ENCODE data around the gene NAB2. TPM values are rescaled to one million over a fixed set of nuclear protein-coding genes. Genes with fewer than 3 reads are reported as not detected.
"Not testable (repeated sequence)": the region's sequence is repeated elsewhere in the genome, so short reads cannot be mapped to it uniquely, and the experiment has no call there.

Gene NAB2
- total RNA-seq, 2 donors from 2014 or later: 4.0 to 5.0 TPM

DNA sequence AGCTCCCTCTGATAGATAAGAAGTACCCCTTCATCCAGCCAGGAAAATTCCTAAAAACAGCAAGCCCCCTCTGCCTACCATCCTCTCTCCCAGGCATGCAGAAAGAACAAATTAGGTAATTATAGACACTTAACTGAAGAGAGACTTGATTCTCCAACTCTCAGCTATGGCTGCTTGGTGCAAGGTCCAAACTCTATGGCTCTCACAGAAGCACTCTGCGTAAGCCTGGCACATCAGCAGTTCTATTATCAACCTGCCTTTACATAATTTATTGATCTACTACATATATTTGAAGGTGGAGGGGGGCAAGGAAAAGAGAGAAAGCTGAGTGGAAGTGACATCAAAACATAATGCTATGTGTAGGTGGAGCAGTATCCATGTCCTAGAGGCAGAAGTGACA, 37.9 kb upstream of the NAB2 start:
- ATAC-seq (no peak), DNase-seq (no peak)
- no peak overlapping the region for H3K4me3 Mint-ChIP-seq
- no peaks in the 10 kb centered on the region for H3K9me3 ChIP-seq (ENCODE audit: control insufficient read depth, low read length, poor library complexity, severe bottlenecking)
- peaks cover 4% of the 10 kb centered on the region for H3K27me3 Mint-ChIP-seq
- H3K36me3 Mint-ChIP-seq (ENCODE audit: low read depth): peaks cover 2% of the 10 kb centered on the region
- H3K4me1 Mint-ChIP-seq: peaks cover 16% of the 10 kb centered on the region
- H3K27ac Mint-ChIP-seq: no peak overlapping the region

DNA sequence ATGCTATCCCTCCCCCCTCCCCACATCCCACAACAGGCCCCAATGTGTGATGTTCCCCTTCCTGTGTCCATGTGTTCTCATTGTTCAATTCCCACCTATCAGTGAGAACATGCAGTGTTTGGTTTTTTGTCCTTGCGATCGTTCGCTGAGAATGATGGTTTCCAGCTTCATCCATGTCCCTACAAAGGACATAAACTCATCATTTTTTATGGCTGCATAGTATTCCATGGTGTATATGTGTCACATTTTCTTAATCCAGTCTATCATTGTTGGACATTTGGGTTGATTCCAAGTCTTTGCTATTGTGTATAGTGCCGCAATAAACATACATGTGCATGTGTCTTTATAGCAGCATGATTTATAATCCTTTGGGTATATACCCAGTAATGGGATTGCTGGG, 35.8 kb upstream of the NAB2 start:
- not testable (repeated sequence) for DNase-seq; ATAC-seq; H3K4me3 Mint-ChIP-seq; H3K27me3 Mint-ChIP-seq; H3K4me1 Mint-ChIP-seq; H3K9me3 ChIP-seq (ENCODE audit: control insufficient read depth, low read length, poor library complexity, severe bottlenecking); H3K36me3 Mint-ChIP-seq (ENCODE audit: low read depth); H3K27ac Mint-ChIP-seq

DNA sequence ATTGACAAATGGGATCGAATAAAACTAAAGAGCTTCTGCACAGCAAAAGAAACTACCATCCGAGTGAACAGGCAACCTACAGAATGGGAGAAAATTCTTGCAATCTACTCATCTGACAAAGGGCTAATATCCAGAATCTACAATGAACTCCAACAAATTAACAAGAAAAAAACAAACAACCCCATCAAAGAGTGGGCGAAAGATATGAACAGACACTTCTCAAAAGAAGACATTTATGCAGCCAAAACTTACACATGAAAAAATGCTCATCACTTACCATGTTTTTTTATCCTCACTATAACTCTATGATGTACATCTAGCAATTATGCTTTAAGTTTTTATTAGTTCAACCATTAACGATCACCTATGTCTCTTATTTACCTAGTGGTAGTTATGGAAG, 35.0 kb upstream of the NAB2 start:
- not testable (repeated sequence) for H3K4me3 Mint-ChIP-seq; H3K27ac Mint-ChIP-seq; DNase-seq; H3K27me3 Mint-ChIP-seq; ATAC-seq; H3K9me3 ChIP-seq (ENCODE audit: control insufficient read depth, low read length, poor library complexity, severe bottlenecking); H3K4me1 Mint-ChIP-seq; H3K36me3 Mint-ChIP-seq (ENCODE audit: low read depth)

DNA sequence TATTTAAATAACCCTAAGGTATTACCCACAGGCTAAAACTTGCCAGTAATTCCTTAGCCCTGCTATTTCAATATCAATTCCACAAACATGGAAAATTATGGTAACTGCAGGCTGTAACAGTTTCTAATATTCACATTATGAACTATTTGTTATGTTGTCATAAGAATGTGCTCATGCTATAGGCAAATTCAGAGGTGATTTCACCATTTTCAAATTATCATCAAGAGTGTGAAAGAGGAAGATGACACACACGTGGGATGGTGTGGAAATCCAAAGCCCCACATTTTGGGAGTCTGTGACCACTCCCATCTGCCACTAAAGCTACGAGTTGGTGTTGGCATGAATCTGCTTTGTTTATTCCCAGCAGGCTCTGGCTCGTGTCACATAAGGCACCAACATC, 33.1 kb upstream of the NAB2 start:
- H3K9me3 ChIP-seq (ENCODE audit: control insufficient read depth, low read length, poor library complexity, severe bottlenecking): no peaks in the 10 kb centered on the region
- H3K36me3 Mint-ChIP-seq (ENCODE audit: low read depth): peaks cover 4% of the 10 kb centered on the region
- no peak for ATAC-seq
- H3K4me3 Mint-ChIP-seq: no peak overlapping the region
- H3K27ac Mint-ChIP-seq: no peak overlapping the region
- H3K27me3 Mint-ChIP-seq: no peaks in the 10 kb centered on the region
- DNase-seq: no peak
- H3K4me1 Mint-ChIP-seq: peaks cover 3% of the 10 kb centered on the region

DNA sequence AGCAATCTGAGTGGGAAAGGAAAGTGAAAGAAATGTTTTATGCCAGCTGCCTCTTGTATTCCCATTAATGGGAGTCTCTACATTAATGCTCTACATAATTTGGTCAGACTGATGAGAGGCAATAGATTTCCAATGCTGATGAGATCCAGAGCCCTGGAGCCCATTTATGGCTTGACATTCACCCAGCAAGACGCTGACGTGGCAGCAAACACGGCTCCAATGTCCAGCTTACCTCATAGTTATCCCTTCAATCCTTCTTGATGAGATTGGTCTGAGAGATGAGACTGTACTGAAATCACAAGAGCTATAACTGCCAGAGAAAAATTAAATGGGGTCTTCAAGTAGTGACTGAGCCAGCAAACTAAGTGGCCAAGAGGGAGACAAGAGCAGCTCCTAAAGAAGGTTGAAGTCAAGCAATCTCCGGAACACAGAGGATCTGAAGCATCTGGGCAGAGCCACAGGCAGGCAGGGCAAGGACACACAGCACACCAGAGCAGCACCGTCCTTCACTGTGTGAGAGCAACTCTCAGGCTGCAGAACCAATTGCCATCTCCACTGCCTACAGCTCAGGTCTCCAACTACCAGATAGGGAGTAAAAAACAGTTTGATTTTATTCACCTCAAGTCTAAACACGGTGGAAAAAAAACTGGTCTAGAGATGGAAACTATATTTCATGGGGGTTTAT, 31.7 kb upstream of the NAB2 start:
- H3K4me1 Mint-ChIP-seq: peaks cover 3% of the 10 kb centered on the region

DNA sequence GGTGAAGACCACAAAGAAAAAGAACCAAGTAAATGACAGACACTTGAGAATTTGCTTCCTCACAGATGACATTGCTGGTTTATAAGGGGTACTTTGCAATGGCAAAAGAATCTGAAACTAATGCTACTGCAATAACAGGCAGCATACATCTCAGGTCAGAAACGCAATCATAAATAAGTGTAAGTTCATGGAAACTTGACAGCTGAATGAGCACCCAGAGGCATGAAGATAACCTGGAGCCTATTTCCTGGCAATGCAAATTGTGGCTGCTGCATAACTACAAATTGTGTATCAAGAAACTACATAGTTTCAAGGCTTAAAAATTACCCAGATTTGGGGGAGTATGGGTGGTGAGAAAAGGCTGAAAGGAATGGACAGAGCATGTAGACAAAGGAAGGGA, 30.5 kb upstream of the NAB2 start:
- Mint-ChIP-seq H3K36me3 (ENCODE audit: low read depth) (peaks cover 4% of the 10 kb centered on the region), H3K27me3 (no peaks in the 10 kb centered on the region)
- ATAC-seq: no peak

More for the DNA sequence above, 31.7 kb upstream of the NAB2 start:
- no peak for ATAC-seq
- no peak for DNase-seq
- no peaks in the 10 kb centered on the region for H3K27me3 Mint-ChIP-seq
- no peak overlapping the region for H3K4me3 Mint-ChIP-seq
- peaks cover 4% of the 10 kb centered on the region for H3K36me3 Mint-ChIP-seq (ENCODE audit: low read depth)
- no peaks in the 10 kb centered on the region for H3K9me3 ChIP-seq (ENCODE audit: control insufficient read depth, low read length, poor library complexity, severe bottlenecking)
- no peak overlapping the region for H3K27ac Mint-ChIP-seq

DNA sequence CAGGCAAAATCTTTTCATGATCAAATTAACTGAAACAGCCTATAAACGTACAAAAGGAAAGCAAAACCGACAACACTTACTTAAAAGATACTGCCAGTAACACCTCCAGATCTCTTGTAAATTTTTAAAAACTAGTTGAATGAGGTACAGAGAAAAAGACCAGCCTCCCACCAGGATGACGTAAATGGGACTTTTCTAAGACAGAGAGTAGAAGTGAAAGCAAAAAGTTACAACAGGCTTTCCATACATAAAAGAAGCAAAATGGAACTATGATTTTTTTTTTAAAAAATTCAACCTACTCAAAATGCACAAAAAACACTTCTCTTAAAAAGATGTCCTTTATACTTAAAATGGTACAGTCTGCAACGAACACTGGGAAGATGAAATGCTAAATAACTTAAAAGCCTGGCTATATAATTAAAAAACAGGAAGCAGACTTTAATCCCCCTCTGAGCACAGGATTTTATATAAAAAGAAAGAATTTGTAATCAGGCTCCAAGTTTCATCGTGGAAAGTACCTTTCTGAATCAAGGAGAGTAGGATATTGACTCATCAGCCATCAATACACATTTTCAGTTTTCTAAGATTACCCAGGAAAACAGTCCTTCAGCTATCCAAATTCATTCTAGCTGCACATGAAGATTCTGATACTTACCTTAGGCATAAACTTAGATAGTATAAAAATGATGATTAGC, 24.8 kb upstream of the NAB2 start:
- Mint-ChIP-seq H3K27me3 (no peaks in the 10 kb centered on the region), H3K36me3 (ENCODE audit: low read depth) (peaks cover 3% of the 10 kb centered on the region), H3K4me1 (peaks cover 8% of the 10 kb centered on the region), H3K27ac (peak overlapping the region; percentile 94), H3K4me3 (peak overlapping the region; percentile 78)
- peak; percentile 97 for ATAC-seq
- H3K9me3 ChIP-seq (ENCODE audit: control insufficient read depth, low read length, poor library complexity, severe bottlenecking): no peaks in the 10 kb centered on the region
- no peak for DNase-seq

More for the DNA sequence above, 30.5 kb upstream of the NAB2 start:
- DNase-seq: no peak
- no peaks in the 10 kb centered on the region for H3K9me3 ChIP-seq (ENCODE audit: control insufficient read depth, low read length, poor library complexity, severe bottlenecking)
- H3K27ac Mint-ChIP-seq: no peak overlapping the region
- H3K4me1 Mint-ChIP-seq: peaks cover 3% of the 10 kb centered on the region
- H3K4me3 Mint-ChIP-seq: no peak overlapping the region

DNA sequence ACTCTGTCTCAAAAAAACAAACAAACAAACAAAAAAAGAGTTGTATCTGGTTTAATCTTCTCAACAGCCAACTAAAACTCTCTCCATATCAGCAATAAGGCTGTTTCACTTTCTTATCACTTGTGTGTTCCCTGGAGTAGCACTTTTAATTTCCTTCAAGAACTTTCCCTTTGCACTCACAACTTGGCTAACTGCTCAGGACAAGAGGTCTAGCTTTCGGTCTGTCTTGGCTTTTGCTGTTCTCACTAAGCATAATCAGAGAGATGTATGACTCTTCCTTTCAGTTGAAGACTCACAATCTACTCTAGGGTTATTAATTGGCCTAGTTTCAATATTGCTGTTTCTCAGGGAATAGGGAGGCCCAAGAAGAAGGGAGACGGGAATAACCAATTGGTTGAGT, 22.7 kb upstream of the NAB2 start:
- H3K9me3 ChIP-seq (ENCODE audit: control insufficient read depth, low read length, poor library complexity, severe bottlenecking): no peaks in the 10 kb centered on the region
- no peak for DNase-seq
- H3K27me3 Mint-ChIP-seq: no peaks in the 10 kb centered on the region
- H3K4me3 Mint-ChIP-seq: no peak overlapping the region
- peaks cover 3% of the 10 kb centered on the region for H3K36me3 Mint-ChIP-seq (ENCODE audit: low read depth)
- peak overlapping the region; percentile 94 for H3K27ac Mint-ChIP-seq
- no peak for ATAC-seq
- peaks cover 16% of the 10 kb centered on the region for H3K4me1 Mint-ChIP-seq

DNA sequence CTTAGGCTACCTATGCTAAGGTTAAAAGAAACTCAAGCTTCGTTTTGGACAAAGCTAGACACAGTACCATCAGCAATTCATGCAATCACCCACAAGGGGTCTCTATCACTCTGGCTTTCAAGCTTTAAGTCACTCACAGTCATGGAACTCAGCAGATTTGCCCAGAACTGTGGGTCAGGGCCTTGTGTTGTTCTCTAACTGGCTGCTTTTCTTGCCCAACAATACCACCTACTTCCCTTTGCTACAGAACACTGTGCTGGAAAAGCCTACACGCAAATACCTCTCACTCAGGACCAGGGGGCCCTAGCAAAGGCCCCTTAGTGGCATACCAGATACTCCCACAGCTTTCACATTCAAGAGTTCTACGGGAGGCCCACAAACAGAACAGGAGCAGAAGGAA, 19.4 kb upstream of the NAB2 start:
- no peaks in the 10 kb centered on the region for H3K27me3 Mint-ChIP-seq
- peak; percentile 100 for ATAC-seq
- H3K4me1 Mint-ChIP-seq: peaks cover 14% of the 10 kb centered on the region
- H3K4me3 Mint-ChIP-seq: peak overlapping the region; percentile 25
- H3K9me3 ChIP-seq (ENCODE audit: control insufficient read depth, low read length, poor library complexity, severe bottlenecking): no peaks in the 10 kb centered on the region
- H3K27ac Mint-ChIP-seq: peak overlapping the region; percentile 86
- H3K36me3 Mint-ChIP-seq (ENCODE audit: low read depth): peaks cover 3% of the 10 kb centered on the region
- peak in 2 of 3 donors; percentile 29 to 44 for DNase-seq

DNA sequence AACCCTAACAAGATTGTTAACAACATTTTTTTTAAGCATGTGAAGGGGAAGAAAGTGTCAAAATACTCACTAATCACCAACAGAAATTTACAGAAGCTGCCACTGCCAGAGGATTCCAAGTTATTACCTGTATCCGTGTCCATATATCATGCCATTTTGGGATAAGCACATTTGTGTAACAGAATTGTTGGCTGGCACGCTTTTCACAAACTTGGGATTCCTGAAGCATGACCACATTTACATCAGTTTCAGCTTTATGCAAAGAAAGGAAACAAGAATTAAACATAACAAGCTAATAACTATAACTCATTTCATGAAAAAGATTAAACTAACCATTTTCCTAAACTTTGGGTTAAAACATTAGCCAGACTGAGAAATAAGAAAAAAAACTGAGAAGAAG, 16.3 kb upstream of the NAB2 start:
- H3K9me3 ChIP-seq (ENCODE audit: control insufficient read depth, low read length, poor library complexity, severe bottlenecking): no peaks in the 10 kb centered on the region
- no peak for DNase-seq
- no peak for ATAC-seq
- H3K4me1 Mint-ChIP-seq: peaks cover 13% of the 10 kb centered on the region
- no peak overlapping the region for H3K4me3 Mint-ChIP-seq
- no peak overlapping the region for H3K27ac Mint-ChIP-seq
- peaks cover 3% of the 10 kb centered on the region for H3K36me3 Mint-ChIP-seq (ENCODE audit: low read depth)
- H3K27me3 Mint-ChIP-seq: no peaks in the 10 kb centered on the region

DNA sequence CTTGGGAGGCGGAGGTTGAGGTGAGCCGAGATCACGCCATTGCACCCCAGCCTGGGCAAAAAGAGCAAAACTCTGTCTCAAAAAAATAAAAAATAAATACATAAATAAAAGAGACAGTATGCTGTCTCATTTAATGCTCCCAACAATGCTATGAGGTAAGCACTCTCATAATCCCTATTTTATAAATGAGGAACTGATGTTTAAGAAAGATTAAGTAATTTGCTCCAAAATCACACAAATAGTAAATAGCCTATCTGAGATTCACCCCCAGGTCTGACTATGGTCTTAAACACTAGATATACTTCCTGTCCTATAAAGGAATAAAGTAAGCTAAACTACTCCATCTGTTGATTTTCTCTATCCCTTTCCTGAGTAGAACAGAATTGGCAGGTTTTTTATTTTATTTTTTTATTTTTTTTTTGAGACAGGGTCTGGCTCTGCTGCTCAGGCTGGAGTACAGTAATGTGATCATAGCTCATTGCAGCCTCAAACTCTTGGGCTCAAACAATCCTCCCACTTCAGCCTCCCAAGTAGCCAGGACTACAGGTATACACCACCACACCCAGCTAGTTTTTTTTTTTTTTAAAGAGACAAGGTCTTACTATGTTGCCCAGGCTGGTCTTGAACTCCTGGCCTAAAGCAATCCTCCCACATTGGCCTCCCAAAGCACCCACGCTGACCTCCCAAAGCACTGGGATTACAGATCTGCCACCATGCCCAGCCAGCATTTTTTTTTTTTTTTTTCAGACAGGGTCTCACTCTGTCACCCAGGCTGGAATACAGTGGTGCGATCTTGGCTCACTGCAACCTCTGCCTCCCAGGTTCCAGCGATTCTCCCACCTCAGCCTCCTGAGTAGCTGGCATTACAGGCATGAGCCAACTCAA, 15.1 kb upstream of the NAB2 start:
- not testable (repeated sequence) for ATAC-seq; H3K27me3 Mint-ChIP-seq; H3K4me3 Mint-ChIP-seq; H3K36me3 Mint-ChIP-seq (ENCODE audit: low read depth); DNase-seq; H3K9me3 ChIP-seq (ENCODE audit: control insufficient read depth, low read length, poor library complexity, severe bottlenecking)
- H3K4me1 Mint-ChIP-seq: peaks cover 21% of the 10 kb centered on the region
- H3K27ac Mint-ChIP-seq: peak overlapping the region; percentile 59

DNA sequence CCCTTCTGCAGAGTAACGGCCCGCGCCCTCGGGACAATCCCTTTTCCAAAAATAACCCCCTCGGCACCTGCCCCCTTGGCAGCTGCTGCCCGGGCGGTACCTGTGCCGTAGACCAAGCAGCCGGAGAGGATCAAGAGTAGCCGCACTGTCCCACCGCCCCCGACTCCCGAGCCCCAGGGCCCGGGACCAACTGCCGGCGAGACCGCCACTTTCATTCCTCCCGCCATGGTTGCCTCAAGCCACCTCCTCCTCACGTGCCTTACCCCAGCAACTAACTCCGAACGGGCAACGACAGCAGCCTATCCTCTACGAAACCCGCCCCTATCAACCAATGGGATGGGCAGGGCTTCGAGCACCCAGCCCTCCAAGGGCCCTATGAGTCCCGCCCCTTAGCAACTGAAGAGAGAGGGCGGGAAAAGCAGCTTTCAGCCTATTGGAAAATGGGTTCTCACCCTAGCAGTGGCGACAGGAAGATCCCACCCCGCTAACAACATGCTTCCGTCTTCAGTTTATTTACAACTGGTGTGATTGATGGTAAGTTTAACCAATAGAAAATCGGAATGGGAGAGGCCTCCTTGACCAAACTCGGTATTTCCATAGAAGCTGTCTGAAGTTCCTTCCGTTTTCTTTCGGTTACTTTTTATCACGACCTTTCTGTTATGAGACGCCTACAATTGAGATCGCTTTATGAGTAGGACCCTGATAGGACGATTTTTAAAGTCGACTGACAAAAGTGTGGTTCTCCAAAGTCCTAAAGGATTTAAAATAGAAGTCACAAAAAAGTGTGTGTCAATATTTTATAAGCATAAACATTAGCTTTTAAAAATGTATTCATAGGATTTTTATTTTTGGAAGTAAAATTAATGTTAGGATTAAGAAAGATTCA, 10.2 kb upstream of the NAB2 start, which contains the start of gene NEMP1:
NEMP1 (minus strand) TSS at position 273 of the 886 bp plus-strand sequence; CDS start at position 227, 46 bp downstream.
- Mint-ChIP-seq H3K4me1 (peaks cover 11% of the 10 kb centered on the region), H3K36me3 (ENCODE audit: low read depth) (peaks cover 3% of the 10 kb centered on the region), H3K27ac (peak within 1 kb of the TSS; percentile 97), H3K4me3 (peak within 1 kb of the TSS; percentile 99), H3K27me3 (no peaks in the 10 kb centered on the region)
- H3K9me3 ChIP-seq (ENCODE audit: control insufficient read depth, low read length, poor library complexity, severe bottlenecking): no peaks in the 10 kb centered on the region
- ATAC-seq (peak; percentile 97), DNase-seq (peak; percentile 84 to 94 (median 84))

All from T-helper 17 cell (primary cell).